ENCODE data around the gene BCAS3.

DNA sequence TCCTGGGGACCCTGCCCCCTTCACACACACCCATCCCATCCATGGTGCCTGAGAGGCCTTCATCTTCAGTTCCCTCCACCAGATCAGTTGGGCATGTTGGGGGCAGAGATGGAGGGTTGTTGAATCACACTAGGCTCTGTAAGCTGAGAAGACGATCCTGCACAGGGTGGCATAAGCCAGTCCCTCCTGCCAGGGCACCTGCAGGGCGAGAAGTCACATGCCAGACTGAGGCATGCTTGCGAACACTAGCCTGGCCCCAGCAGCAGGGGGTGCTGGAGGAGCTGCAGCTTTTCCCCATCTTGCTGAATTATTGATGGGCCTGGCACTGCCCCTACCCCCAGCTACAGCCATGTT, 715.9 kb downstream of the BCAS3 start:
- TF ChIP-seq, protein P1, sequence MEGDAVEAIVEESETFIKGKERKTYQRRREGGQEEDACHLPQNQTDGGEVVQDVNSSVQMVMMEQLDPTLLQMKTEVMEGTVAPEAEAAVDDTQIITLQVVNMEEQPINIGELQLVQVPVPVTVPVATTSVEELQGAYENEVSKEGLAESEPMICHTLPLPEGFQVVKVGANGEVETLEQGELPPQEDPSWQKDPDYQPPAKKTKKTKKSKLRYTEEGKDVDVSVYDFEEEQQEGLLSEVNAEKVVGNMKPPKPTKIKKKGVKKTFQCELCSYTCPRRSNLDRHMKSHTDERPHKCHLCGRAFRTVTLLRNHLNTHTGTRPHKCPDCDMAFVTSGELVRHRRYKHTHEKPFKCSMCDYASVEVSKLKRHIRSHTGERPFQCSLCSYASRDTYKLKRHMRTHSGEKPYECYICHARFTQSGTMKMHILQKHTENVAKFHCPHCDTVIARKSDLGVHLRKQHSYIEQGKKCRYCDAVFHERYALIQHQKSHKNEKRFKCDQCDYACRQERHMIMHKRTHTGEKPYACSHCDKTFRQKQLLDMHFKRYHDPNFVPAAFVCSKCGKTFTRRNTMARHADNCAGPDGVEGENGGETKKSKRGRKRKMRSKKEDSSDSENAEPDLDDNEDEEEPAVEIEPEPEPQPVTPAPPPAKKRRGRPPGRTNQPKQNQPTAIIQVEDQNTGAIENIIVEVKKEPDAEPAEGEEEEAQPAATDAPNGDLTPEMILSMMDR (IDR thresholded peaks at IDR 0.05; ENCODE audit: low read depth, low read length): peak; percentile 32
- no peak for TF ChIP-seq EZH2phosphoT487 (IDR thresholded peaks at IDR 0.05; ENCODE audit: low read depth)

Measured in OCI-LY3 (cell line).